HepG2 (cell line): ENCODE data around the gene TYRP1. TPM values are rescaled to one million over a fixed set of nuclear protein-coding genes. Genes with fewer than 3 reads are reported as not detected.

Source experiments
- ATAC-seq: fragments of 200-7000 bp; cut with Tn5 transposase; 3 replicates; pipeline ENCODE4 v1.9.1; 2020; ENCODE audit warnings: mild to moderate bottlenecking, moderate library complexity
- BruUV-seq: library from RNA; stranded (reverse); fragments of 400-500 nt; replicated peaks from 2 replicates; lab custom pipeline; 2021; lab: Mats Ljungman, UMichigan
- CTCF ChIA-PET: fragments of 300-600 bp; formaldehyde crosslinking; extraction: SDS; loops from one replicate; lab custom pipeline; 2021; ENCODE audit warnings: low total read pairs, inconsistent platforms, low intra/inter-chr PET ratio; lab: Yijun Ruan, JAX
- POLR2A ChIA-PET: fragments of 350-600 bp; sonication (Branson Sonifier 250); formaldehyde crosslinking; loops from one replicate; lab custom pipeline; 2020; ENCODE audit warnings: antibody characterized with exemption, inconsistent platforms; lab: Yijun Ruan, JAX
- DNase-seq: peaks from one replicate; pipeline ENCODE4 v3.0.0-alpha.2; 2015; ENCODE audit warnings: low spot score
- FAIRE-seq: peaks from 3 replicates; lab custom pipeline; 2011; peaks lifted over from hg19 to GRCh38; lab: Jason Lieb, UNC
- H2AFZ ChIP-seq: one replicate; pipeline ENCODE4 v1.6.1; 2011; ENCODE audit warnings: low read length, inconsistent platforms
- H3K27ac ChIP-seq: fragments of 300-600 bp; 3 replicates; pipeline ENCODE4 v1.8.0; 2011; ENCODE audit warnings: mixed run types, mild to moderate bottlenecking, mixed read lengths, low read length, inconsistent platforms; ENCODE audit not compliant: insufficient read depth; ENCODE audit errors: extremely low read length
- H3K27me3 ChIP-seq, 2 experiments: fragments of 200-600 bp in 1 of 2; 2 replicates in 1 of 2; 3 replicates in 1 of 2; pipeline versions ENCODE4 v1.6.0 to v1.8.0; 2011; ENCODE audit warnings: low read length in 2 of 2, mild to moderate bottlenecking in 2 of 2, moderate library complexity in 2 of 2, inconsistent platforms in 1 of 2; ENCODE audit not compliant: insufficient read depth in 2 of 2, control insufficient read depth in 1 of 2
- H3K36me3 ChIP-seq, 2 experiments: fragments of 200-600 bp in 1 of 2; replicated peaks in 1 of 2; 2 replicates in 1 of 2; 3 replicates in 1 of 2; pipeline versions ENCODE4 v1.5.1 to v1.8.0; 2011; ENCODE audit warnings: low read length in 2 of 2, inconsistent platforms in 1 of 2; ENCODE audit not compliant: insufficient read depth in 2 of 2, control insufficient read depth in 1 of 2
- H3K4me1 ChIP-seq: 2 replicates; pipeline ENCODE4 v1.5.1; 2012; ENCODE audit warnings: low read length, inconsistent platforms; ENCODE audit not compliant: insufficient read depth
- H3K4me2 ChIP-seq: 2 replicates; pipeline ENCODE4 v1.6.0; 2011; ENCODE audit warnings: low read depth, low read length, inconsistent platforms
- H3K4me3 ChIP-seq, 3 experiments: fragments of 200-600 bp in 1 of 3; sonication (generic), shearing (Covaris generic) in 1 of 3; replicated peaks in 1 of 3; 2 replicates each; pipeline ENCODE4 v1.5.1; 2011 to 2016; ENCODE audit warnings: low read length in 3 of 3, inconsistent platforms in 2 of 3, low read depth in 2 of 3, mild to moderate bottlenecking in 2 of 3, control low read depth in 1 of 3, mixed read lengths in 1 of 3; ENCODE audit not compliant: insufficient read depth in 1 of 3
- H3K79me2 ChIP-seq: one replicate; pipeline ENCODE4 v1.6.1; 2011; ENCODE audit warnings: low read length, inconsistent platforms; ENCODE audit not compliant: insufficient read depth
- H3K9ac ChIP-seq: 2 replicates; pipeline ENCODE4 v1.6.0; 2011; ENCODE audit warnings: mild to moderate bottlenecking, low read depth, low read length, inconsistent platforms; ENCODE audit not compliant: insufficient read depth
- H3K9me3 ChIP-seq: 2 replicates; pipeline ENCODE4 v1.5.1; 2012; ENCODE audit warnings: mild to moderate bottlenecking, low read length
- H4K20me1 ChIP-seq: 2 replicates; pipeline ENCODE4 v1.6.0; 2011; ENCODE audit warnings: inconsistent platforms, mild to moderate bottlenecking, low read length, moderate library complexity; ENCODE audit not compliant: insufficient read depth
- ATF7 ChIP-seq, 2 experiments: fragments of 450-650 bp in 1 of 2; sonication (generic) in 1 of 2; formaldehyde crosslinking in 1 of 2; IDR thresholded peaks; 2 replicates each; pipeline versions ENCODE4 v1.4.0 to v1.6.1; 2016 to 2020; ENCODE audit warnings: antibody characterized with exemption in 1 of 2, mild to moderate bottlenecking in 1 of 2, missing genetic modification reagents in 1 of 2
- CREM ChIP-seq, 2 experiments: sonication (generic) in 1 of 2; formaldehyde crosslinking in 1 of 2; IDR thresholded peaks; 2 replicates each; pipeline versions ENCODE4 v1.4.0 to v1.6.1; 2016 to 2020; ENCODE audit warnings: antibody characterized with exemption in 1 of 2, mild to moderate bottlenecking in 1 of 2, missing genetic modification reagents in 1 of 2
- KLF16 ChIP-seq, 2 experiments: sonication (generic) in 1 of 2; formaldehyde crosslinking in 1 of 2; IDR thresholded peaks; 2 replicates each; pipeline versions ENCODE4 v1.6.1 to v1.8.0; 2016 to 2023; ENCODE audit warnings: missing genetic modification reagents in 2 of 2, missing compliant biosample characterization in 1 of 2
- PAWR ChIP-seq: sonication (generic); formaldehyde crosslinking; IDR thresholded peaks from 2 replicates; pipeline ENCODE4 v1.4.0; 2020; ENCODE audit warnings: missing genetic modification reagents, mild to moderate bottlenecking, borderline replicate concordance
- RFXAP ChIP-seq: sonication (generic); formaldehyde crosslinking; IDR thresholded peaks from 2 replicates; pipeline ENCODE4 v1.4.0; 2020; ENCODE audit warnings: missing genetic modification reagents, borderline replicate concordance
- RNF2 ChIP-seq: fragments of 450-650 bp; conservative IDR thresholded peaks from 2 replicates; pipeline ENCODE4 v1.6.1; 2016; ENCODE audit warnings: low read depth
- SALL2 ChIP-seq: sonication (generic); formaldehyde crosslinking; IDR thresholded peaks from 2 replicates; pipeline ENCODE4 v1.8.1; 2023; ENCODE audit warnings: mild to moderate bottlenecking, missing genetic modification reagents, inconsistent platforms
- SRSF4 ChIP-seq: fragments of 200-400 bp; formaldehyde crosslinking; IDR thresholded peaks from one replicate; pipeline ENCODE4 v1.6.1; 2018; ENCODE audit warnings: mild to moderate bottlenecking, low read depth, low read length, moderate library complexity; ENCODE audit not compliant: poor library complexity, severe bottlenecking
- THAP11 ChIP-seq: IDR thresholded peaks from 2 replicates; pipeline ENCODE4 v1.6.1; 2016; ENCODE audit warnings: missing biosample characterization, missing genetic modification reagents
- ZBTB20 ChIP-seq: sonication (generic); formaldehyde crosslinking; IDR thresholded peaks from 2 replicates; pipeline ENCODE4 v1.8.1; 2023; ENCODE audit warnings: missing genetic modification reagents, low read depth, mild to moderate bottlenecking, borderline replicate concordance
- ZNF335 ChIP-seq: sonication (generic); formaldehyde crosslinking; IDR thresholded peaks from 2 replicates; pipeline ENCODE4 v1.4.0; 2020; ENCODE audit warnings: missing genetic modification reagents
- ZNF367 ChIP-seq: sonication (generic); formaldehyde crosslinking; IDR thresholded peaks from 2 replicates; pipeline ENCODE4 v1.4.0; 2020; ENCODE audit warnings: missing genetic modification reagents, borderline replicate concordance
- ZNF383 ChIP-seq: sonication (generic); formaldehyde crosslinking; IDR thresholded peaks from 2 replicates; pipeline ENCODE4 v1.4.0; 2020; ENCODE audit warnings: missing genetic modification reagents, mild to moderate bottlenecking, borderline replicate concordance
- ZNF530 ChIP-seq: sonication (generic); formaldehyde crosslinking; IDR thresholded peaks from 2 replicates; pipeline ENCODE4 v1.5.0; 2020; ENCODE audit warnings: low read depth, mild to moderate bottlenecking, missing genetic modification reagents
- ZNF605 ChIP-seq: sonication (generic); formaldehyde crosslinking; IDR thresholded peaks from 2 replicates; pipeline ENCODE4 v1.8.0; 2022; ENCODE audit warnings: mild to moderate bottlenecking, missing genetic modification reagents
- WGBS: methylation state at CpG from one replicate; pipeline ENCODE4 v1.1.6; 2017; ENCODE audit warnings: low lambda C conversion rate; 5-methylcytosine and 5-hydroxymethylcytosine counted together
- in situ Hi-C: cut with HindIII; loops from 2 replicates; pipeline ENCODE4 v1.10.0; 2017; ENCODE audit warnings: low pct_unique_long_range_greater_than_20kb; ENCODE audit not compliant: extremely low pct_ligation_motif_present
- intact Hi-C: fragments of 100-400 bp; cut with micrococcal nuclease; formaldehyde crosslinking; loops from one replicate; pipeline ENCODE4 v1.10.0; 2022; ENCODE audit not compliant: unreplicated experiment
- polyA plus RNA-seq, 8 experiments: library from polyadenylated mRNA; depleted of rRNA in 3 of 8; stranded (reverse) in 7 of 8; unstranded in 1 of 8; fragments of >200 nt; fragmentation: Illumina TruSeq in 4 of 8; extraction: Trizol in 4 of 8; gene quantifications; 2 replicates each; pipeline versions ENCODE4 v1.2.1 to v1.2.3, GENCODE V29; 2011 to 2016; ENCODE audit warnings: low read depth in 4 of 8, missing spikeins in 1 of 8, mixed read lengths in 1 of 8; ENCODE audit not compliant: insufficient read depth in 1 of 8
- total RNA-seq, 5 experiments: library from RNA; depleted of rRNA; stranded (reverse); fragments of >200 nt; fragmentation: Illumina TruSeq; extraction: Trizol; gene quantifications; 2 replicates each; pipeline ENCODE4 v1.2.3, GENCODE V29; 2016; ENCODE audit warnings: low read depth in 1 of 5
- TF ChIP-seq, protein P1 (sequence below): sonication (generic); formaldehyde crosslinking; IDR thresholded peaks from 2 replicates; pipeline ENCODE4 v1.5.0; 2020; ENCODE audit warnings: mild to moderate bottlenecking, missing genetic modification reagents, borderline replicate concordance

Gene TYRP1
- total and polyA plus RNA-seq, 2 of the 13 experiments (the other 11 are each of a cell fraction or from before 2014, with no cell fraction given), result 0.04 TPM; not detected in 1

GRCh38 chr9:12732971-12733370 is 39.8 kb downstream of the TYRP1 start:
- in situ Hi-C loops (no loop called here), intact Hi-C loops (no loop called here)
- ChIA-PET CTCF (no interaction called here), POLR2A (no interaction called here)
- ATAC-seq, result no peak
- FAIRE-seq, result no peak
- H3K27ac ChIP-seq, result no peak overlapping the region
- H2AFZ ChIP-seq, result no peak overlapping the region
- no peaks in the 10 kb centered on the region for H3K36me3 ChIP-seq
- H3K4me3 ChIP-seq, result no peak overlapping the region
- H3K9me3 ChIP-seq, result 0 out of 2 replicates have a peak, but pooled peaks cover 7% of the 10 kb centered on the region
- H3K9ac ChIP-seq, result no peak overlapping the region
- no peaks in the 10 kb centered on the region for H3K27me3 ChIP-seq
- no TSS peak for BruUV-seq
- no peaks in the 10 kb centered on the region for H3K79me2 ChIP-seq
- no peaks in the 10 kb centered on the region for H3K4me1 ChIP-seq
- no peak overlapping the region for H3K4me2 ChIP-seq
- WGBS, result 3% methylated on average over 3 of the region's 3 CpGs
- no peak for TF ChIP-seq RFXAP
- TF ChIP-seq ZNF530 (CRISPR knock-in tag), result no peak
- TF ChIP-seq ZNF367 (CRISPR knock-in tag), result no peak
- TF ChIP-seq CREM (IDR thresholded peaks at IDR 0.05), result no peak
- TF ChIP-seq CREM (CRISPR knock-in tag; IDR thresholded peaks at IDR 0.05), result no peak
- no peak for TF ChIP-seq ZBTB20
- no peak for TF ChIP-seq ZNF383
- TF ChIP-seq SRSF4, result no peak
- TF ChIP-seq THAP11 (CRISPR knock-in tag), result no peak
- TF ChIP-seq RNF2, result no peak
- TF ChIP-seq, all 625 proteins: peak for 0
- DNase-seq, result no peak
- no peaks in the 10 kb centered on the region for H4K20me1 ChIP-seq

DNA sequence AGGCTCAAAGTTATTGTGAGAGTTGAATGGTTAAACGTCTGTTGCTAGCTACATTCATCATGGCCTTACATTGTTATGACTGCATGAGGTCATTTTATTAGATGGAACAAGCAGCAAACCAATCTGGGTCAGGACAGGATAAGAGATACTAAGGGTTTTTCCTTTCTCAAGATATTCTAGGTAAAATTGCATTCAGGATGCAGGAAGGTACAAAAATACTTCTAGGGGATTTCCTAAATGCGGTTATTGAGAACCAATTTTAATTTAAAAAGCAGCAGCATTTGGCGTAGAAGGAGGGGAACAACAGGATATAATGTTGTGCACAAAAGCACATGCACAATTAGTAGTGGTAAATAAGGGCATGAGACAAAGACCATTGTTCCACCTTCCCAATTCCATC is 42.5 kb downstream of the TYRP1 start:
- no TSS peak for BruUV-seq
- H3K79me2 ChIP-seq, result no peaks in the 10 kb centered on the region
- FAIRE-seq, result no peak
- no peak overlapping the region for H3K4me3 ChIP-seq
- H3K9me3 ChIP-seq, result 0 out of 2 replicates have a peak, but pooled peaks cover 7% of the 10 kb centered on the region
- TF ChIP-seq ZNF605 (CRISPR knock-in tag) (no peak), ATF7 (IDR thresholded peaks at IDR 0.05) (0 out of 2 replicates have a peak, but pooled peaks have one; percentile 18), ATF7 (CRISPR knock-in tag; IDR thresholded peaks at IDR 0.05) (no peak), SALL2 (CRISPR knock-in tag) (no peak), KLF16 (CRISPR knock-in tag; IDR thresholded peaks at IDR 0.05) (no peak), PAWR (CRISPR knock-in tag) (no peak), ZNF335 (no peak)
- TF ChIP-seq, protein P1, sequence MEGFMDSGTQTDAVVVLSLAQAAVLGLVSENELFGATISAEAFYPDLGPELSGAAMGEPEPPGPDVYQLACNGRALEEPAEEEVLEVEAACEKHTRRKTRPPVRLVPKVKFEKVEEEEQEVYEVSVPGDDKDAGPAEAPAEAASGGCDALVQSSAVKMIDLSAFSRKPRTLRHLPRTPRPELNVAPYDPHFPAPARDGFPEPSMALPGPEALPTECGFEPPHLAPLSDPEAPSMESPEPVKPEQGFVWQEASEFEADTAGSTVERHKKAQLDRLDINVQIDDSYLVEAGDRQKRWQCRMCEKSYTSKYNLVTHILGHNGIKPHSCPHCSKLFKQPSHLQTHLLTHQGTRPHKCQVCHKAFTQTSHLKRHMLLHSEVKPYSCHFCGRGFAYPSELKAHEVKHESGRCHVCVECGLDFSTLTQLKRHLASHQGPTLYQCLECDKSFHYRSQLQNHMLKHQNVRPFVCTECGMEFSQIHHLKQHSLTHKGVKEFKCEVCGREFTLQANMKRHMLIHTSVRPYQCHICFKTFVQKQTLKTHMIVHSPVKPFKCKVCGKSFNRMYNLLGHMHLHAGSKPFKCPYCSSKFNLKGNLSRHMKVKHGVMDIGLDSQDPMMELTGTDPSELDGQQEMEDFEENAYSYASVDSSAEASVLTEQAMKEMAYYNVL, result no peak
- H3K4me1 ChIP-seq, result no peaks in the 10 kb centered on the region
- no peak overlapping the region for H2AFZ ChIP-seq
- ChIA-PET POLR2A (no interaction called here), CTCF (no interaction called here)
- H3K4me2 ChIP-seq, result no peak overlapping the region
- no peak for DNase-seq
- intact Hi-C loops, result no loop called here
- no peaks in the 10 kb centered on the region for H4K20me1 ChIP-seq
- no peaks in the 10 kb centered on the region for H3K27me3 ChIP-seq
- no peaks in the 10 kb centered on the region for H3K36me3 ChIP-seq
- H3K27ac ChIP-seq, result no peak overlapping the region
- ATAC-seq, result no peak
- 16% methylated on average over 3 of the region's 3 CpGs for WGBS
- in situ Hi-C loops, result no loop called here
- no peak overlapping the region for H3K9ac ChIP-seq
